Trophoblast cell (in vitro differentiated cells and primary cell): ENCODE data around the gene IGSF9.

Experiments used
- DNase-seq, 2 donors: peaks; one replicate each; pipeline ENCODE4 v3.0.0-alpha.2; 2016
- H2AFZ ChIP-seq: 2 replicates; pipeline ENCODE4 v1.6.1; 2013; ENCODE audit warnings: low read length, moderate library complexity, mild to moderate bottlenecking; ENCODE audit not compliant: insufficient read depth, poor library complexity
- H2AK5ac ChIP-seq: 2 replicates; pipeline ENCODE4 v1.6.1; 2013; ENCODE audit warnings: mild to moderate bottlenecking, low read length
- H2BK120ac ChIP-seq: 2 replicates; pipeline ENCODE4 v1.6.1; 2013; ENCODE audit warnings: low read length, mild to moderate bottlenecking, moderate library complexity; ENCODE audit not compliant: insufficient read depth, poor library complexity
- H2BK12ac ChIP-seq: 2 replicates; pipeline ENCODE4 v1.6.1; 2013; ENCODE audit warnings: mild to moderate bottlenecking, low read length, moderate library complexity
- H2BK5ac ChIP-seq: 2 replicates; pipeline ENCODE4 v1.6.1; 2013; ENCODE audit warnings: low read length, low read depth, moderate library complexity, mild to moderate bottlenecking; ENCODE audit not compliant: poor library complexity
- H3K14ac ChIP-seq: 2 replicates; pipeline ENCODE4 v1.6.1; 2013; ENCODE audit warnings: mild to moderate bottlenecking, low read length
- H3K18ac ChIP-seq: 2 replicates; pipeline ENCODE4 v1.6.1; 2013; ENCODE audit warnings: mild to moderate bottlenecking, low read length
- H3K23ac ChIP-seq: 2 replicates; pipeline ENCODE4 v1.6.1; 2013; ENCODE audit warnings: low read length
- H3K27ac ChIP-seq: 2 replicates; pipeline ENCODE4 v1.5.1; 2013; ENCODE audit warnings: low read depth, mild to moderate bottlenecking, inconsistent platforms, low read length, moderate library complexity
- H3K27me3 ChIP-seq: 2 replicates; pipeline ENCODE4 v1.6.1; 2013; ENCODE audit warnings: inconsistent platforms, mild to moderate bottlenecking, low read length, moderate library complexity; ENCODE audit not compliant: insufficient read depth
- H3K36me3 ChIP-seq, 2 experiments: 1 replicate in 1 of 2; 2 replicates in 1 of 2; pipeline ENCODE4 v1.6.1; 2013; ENCODE audit warnings: low read length in 2 of 2, mild to moderate bottlenecking in 2 of 2, moderate library complexity in 1 of 2; ENCODE audit not compliant: insufficient read depth in 2 of 2, control insufficient read depth in 1 of 2
- H3K4ac ChIP-seq: 2 replicates; pipeline ENCODE4 v1.6.1; 2013; ENCODE audit warnings: low read depth, mild to moderate bottlenecking, low read length, moderate library complexity
- H3K4me1 ChIP-seq, 2 experiments: 1 replicate in 1 of 2; 2 replicates in 1 of 2; pipeline ENCODE4 v1.6.1; 2013; ENCODE audit warnings: low read length in 2 of 2, mild to moderate bottlenecking in 2 of 2, moderate library complexity in 1 of 2; ENCODE audit not compliant: insufficient read depth in 2 of 2, control insufficient read depth in 1 of 2
- H3K4me2 ChIP-seq: 2 replicates; pipeline ENCODE4 v1.6.1; 2013; ENCODE audit warnings: inconsistent platforms, mild to moderate bottlenecking, low read length, moderate library complexity
- H3K4me3 ChIP-seq: 2 replicates; pipeline ENCODE4 v1.5.1; 2013; ENCODE audit warnings: mild to moderate bottlenecking, low read depth, low read length, inconsistent platforms
- H3K79me1 ChIP-seq: one replicate; pipeline ENCODE4 v1.6.1; 2013; ENCODE audit warnings: low read length
- H3K79me2 ChIP-seq: 2 replicates; pipeline ENCODE4 v1.6.1; 2013; ENCODE audit warnings: low read length, mild to moderate bottlenecking; ENCODE audit not compliant: control insufficient read depth, insufficient read depth, poor library complexity
- H3K9ac ChIP-seq: 2 replicates; pipeline ENCODE4 v1.6.1; 2013; ENCODE audit warnings: mild to moderate bottlenecking, low read length
- H3K9me3 ChIP-seq: 2 replicates; pipeline ENCODE4 v1.6.1; 2013; ENCODE audit warnings: low read depth, mild to moderate bottlenecking, control low read depth, inconsistent platforms, low read length; ENCODE audit not compliant: insufficient read depth
- H4K12ac ChIP-seq: 2 replicates; pipeline ENCODE4 v1.6.1; 2013; ENCODE audit warnings: low read depth, mild to moderate bottlenecking, low read length, moderate library complexity
- H4K8ac ChIP-seq: 2 replicates; pipeline ENCODE4 v1.6.1; 2013; ENCODE audit warnings: low read depth, mild to moderate bottlenecking, low read length, moderate library complexity
- H4K91ac ChIP-seq: one replicate; pipeline ENCODE4 v1.6.1; 2013; ENCODE audit warnings: low read depth, mild to moderate bottlenecking, low read length, moderate library complexity
- WGBS: extraction: QIAGEN DNeasy Blood & Tissue Kit; methylation state at CpG from one replicate; pipeline ENCODE4 v1.1.7; 2013; ENCODE audit warnings: missing lambda C conversion rate; ENCODE audit not compliant: insufficient read length, insufficient coverage; ENCODE audit errors: extremely low coverage; 5-methylcytosine and 5-hydroxymethylcytosine counted together

IGSF9 gene

GRCh38 chr1:159962176-159962575 lies 16.8 kb upstream of the IGSF9 start:
- Histone ChIP-seq H4K91ac (no peak overlapping the region), H4K12ac (no peak overlapping the region), H2BK12ac (no peak overlapping the region), H3K9ac (no peak overlapping the region), H3K9me3 (peaks cover 1% of the 10 kb centered on the region), H3K27ac (no peak overlapping the region), H3K27me3 (no peaks in the 10 kb centered on the region), H3K36me3 (no peaks in the 10 kb centered on the region), H3K4me1 (peaks cover 6 to 7% of the 10 kb centered on the region in 2 experiments), H4K8ac (no peak overlapping the region), H3K79me2 (no peaks in the 10 kb centered on the region), H2AK5ac (no peak overlapping the region), H2BK120ac (no peak overlapping the region), H3K23ac (no peak overlapping the region), H2AFZ (no peak overlapping the region), H3K4me3 (no peak overlapping the region), H3K4me2 (no peak overlapping the region), H3K4ac (no peak overlapping the region), H3K79me1 (no peaks in the 10 kb centered on the region), H3K14ac (no peak overlapping the region), H3K18ac (no peak overlapping the region), H2BK5ac (no peak overlapping the region)
- DNase-seq, result no peak
- no CpG with 5 or more reads among the region's 11 CpGs for WGBS

GRCh38 chr1:159961636-159962035 lies 16.2 kb upstream of the IGSF9 start:
- Histone ChIP-seq H4K12ac (no peak overlapping the region), H2AK5ac (no peak overlapping the region), H3K79me2 (no peaks in the 10 kb centered on the region), H3K23ac (no peak overlapping the region), H2AFZ (no peak overlapping the region), H3K4me2 (no peak overlapping the region), H2BK12ac (no peak overlapping the region), H3K4ac (no peak overlapping the region), H4K91ac (no peak overlapping the region), H3K27ac (no peak overlapping the region), H3K27me3 (no peaks in the 10 kb centered on the region), H3K9ac (no peak overlapping the region), H2BK5ac (no peak overlapping the region), H3K4me1 (peaks cover 6 to 7% of the 10 kb centered on the region in 2 experiments), H3K36me3 (no peaks in the 10 kb centered on the region), H4K8ac (no peak overlapping the region), H3K14ac (no peak overlapping the region), H3K18ac (no peak overlapping the region), H3K9me3 (peaks cover 1% of the 10 kb centered on the region), H3K4me3 (no peak overlapping the region), H3K79me1 (no peaks in the 10 kb centered on the region), H2BK120ac (no peak overlapping the region)
- WGBS, result no CpG with 5 or more reads among the region's 15 CpGs
- DNase-seq, result no peak

- Histone ChIP-seq H3K4me3 (no peak overlapping the region), H3K27me3 (no peaks in the 10 kb centered on the region), H3K9ac (no peak overlapping the region), H3K4ac (no peak overlapping the region), H2BK120ac (no peak overlapping the region), H3K23ac (no peak overlapping the region), H3K14ac (no peak overlapping the region), H3K27ac (no peak overlapping the region), H3K79me2 (no peaks in the 10 kb centered on the region), H4K91ac (no peak overlapping the region), H2AFZ (no peak overlapping the region), H3K79me1 (no peaks in the 10 kb centered on the region), H3K36me3 (no peaks in the 10 kb centered on the region), H3K18ac (no peak overlapping the region), H2BK5ac (no peak overlapping the region), H3K9me3 (peaks cover 1% of the 10 kb centered on the region), H4K12ac (no peak overlapping the region), H3K4me2 (no peak overlapping the region), H2AK5ac (no peak overlapping the region), H2BK12ac (no peak overlapping the region), H4K8ac (no peak overlapping the region), H3K4me1 (peaks cover 6 to 7% of the 10 kb centered on the region in 2 experiments)
- no CpG with 5 or more reads among the region's 5 CpGs for WGBS
- peak in 1 of 2 donors; percentile 16 for DNase-seq
These were observed 15.4 kb upstream of the IGSF9 start for GRCh38 chr1:159960721-159961381.

GRCh38 chr1:159959451-159959850 lies 14.0 kb upstream of the IGSF9 start:
- Histone ChIP-seq H4K8ac (no peak overlapping the region), H3K79me1 (no peaks in the 10 kb centered on the region), H3K36me3 (no peaks in the 10 kb centered on the region), H2BK120ac (no peak overlapping the region), H4K91ac (no peak overlapping the region), H3K27ac (no peak overlapping the region), H3K4me3 (no peak overlapping the region), H2BK5ac (no peak overlapping the region), H3K4me1 (peaks cover 6 to 7% of the 10 kb centered on the region in 2 experiments), H3K18ac (no peak overlapping the region), H3K14ac (no peak overlapping the region), H2AFZ (no peak overlapping the region), H3K4ac (no peak overlapping the region), H3K27me3 (no peaks in the 10 kb centered on the region), H3K4me2 (peak overlapping the region; percentile 39), H3K23ac (no peak overlapping the region), H2BK12ac (no peak overlapping the region), H3K9ac (peak overlapping the region; percentile 27), H2AK5ac (no peak overlapping the region), H4K12ac (no peak overlapping the region), H3K9me3 (peaks cover 1% of the 10 kb centered on the region), H3K79me2 (no peaks in the 10 kb centered on the region)
- no CpG with 5 or more reads among the region's 4 CpGs for WGBS
- DNase-seq, result peak; percentile 69 to 80
